Activated B cell treated with CpG ODN at 0.5 μM for 24 hours (primary cell): ENCODE results near the gene KTN1. TPM values are rescaled to one million over a fixed set of nuclear protein-coding genes. Genes with fewer than 3 reads are reported as not detected.
A peak's percentile ranks its signal among the peaks of the same experiment; 100 is the strongest.

Experiments used
- ATAC-seq: fragments of 200-7000 bp; cut with Tn5 transposase; one replicate; pipeline ENCODE4 v1.10.0; 2021; ENCODE audit warnings: low read depth, mild to moderate bottlenecking, moderate library complexity
- CTCF ChIA-PET: fragments of 350-600 bp; sonication (Branson Sonifier 250); formaldehyde crosslinking; loops from one replicate; lab custom pipeline; 2021; ENCODE audit warnings: antibody characterized with exemption; lab: Charles Lee
- POLR2A ChIA-PET: fragments of 350-600 bp; sonication (Branson Sonifier 250); formaldehyde crosslinking; loops from one replicate; lab custom pipeline; 2021; ENCODE audit warnings: antibody characterized with exemption; lab: Charles Lee
- DNase-seq: peaks from one replicate; pipeline ENCODE4 v3.0.0; 2022
- H3K27ac Mint-ChIP-seq: one replicate; pipeline ENCODE4 v1.8.0; 2020; ENCODE audit warnings: mixed read lengths
- H3K27me3 Mint-ChIP-seq: one replicate; pipeline ENCODE4 v1.8.0; 2021; ENCODE audit warnings: mixed read lengths
- H3K36me3 Mint-ChIP-seq: one replicate; pipeline ENCODE4 v1.8.0; 2021; ENCODE audit warnings: low read depth, mixed read lengths
- H3K4me1 Mint-ChIP-seq: one replicate; pipeline ENCODE4 v1.8.0; 2021; ENCODE audit warnings: mixed read lengths
- H3K4me3 Mint-ChIP-seq: one replicate; pipeline ENCODE4 v1.8.0; 2020; ENCODE audit warnings: mild to moderate bottlenecking, mixed read lengths
- H3K9me3 Mint-ChIP-seq: one replicate; pipeline ENCODE4 v1.8.0; 2020; ENCODE audit warnings: mixed read lengths
- intact Hi-C: fragments of 100-400 bp; cut with micrococcal nuclease; formaldehyde crosslinking; loops from one replicate; pipeline ENCODE4 v1.15.1; 2024
- total RNA-seq: library from RNA; stranded (reverse); gene quantifications from 2 replicates; pipeline ENCODE4 v1.2.3, GENCODE V29; 2022
- TF ChIP-seq, protein P1 (sequence below): fragments of 200-600 bp; IDR thresholded peaks from one replicate; pipeline ENCODE4 v1.8.0; 2022; ENCODE audit warnings: antibody characterized with exemption, mild to moderate bottlenecking

Gene KTN1
- total RNA-seq, 1 donor from 2014 or later: 116 TPM

DNA sequence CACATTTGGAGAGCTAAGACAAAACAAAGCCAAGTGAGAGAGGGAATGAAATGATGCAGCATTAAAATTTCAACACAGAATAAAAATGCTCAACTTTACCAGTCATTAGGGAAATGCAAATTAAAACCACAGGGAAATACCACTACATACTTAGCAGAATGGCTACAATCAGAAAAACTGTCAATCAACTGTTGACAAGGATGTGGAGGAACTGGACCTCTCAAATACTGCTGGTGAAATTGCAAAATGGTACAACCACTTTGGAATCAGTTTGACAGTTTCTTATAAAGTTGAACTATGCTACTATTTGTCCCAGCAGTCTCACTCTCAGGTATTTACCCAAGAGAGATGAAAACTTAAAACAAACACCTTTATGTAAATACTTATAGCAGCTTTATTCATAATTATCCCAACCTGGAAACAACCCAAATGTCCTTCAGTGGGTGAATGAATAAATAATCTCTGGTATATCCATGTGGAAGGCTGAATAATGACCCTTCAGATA lies 43.8 kb upstream of the KTN1 start:
- no peak overlapping the region for H3K27ac Mint-ChIP-seq
- no peak for DNase-seq
- ChIA-PET POLR2A (no interaction called here), CTCF (no interaction called here)
- H3K9me3 Mint-ChIP-seq: peaks cover 10% of the 10 kb centered on the region
- H3K4me1 Mint-ChIP-seq: no peaks in the 10 kb centered on the region
- intact Hi-C loops: no loop called here
- no peaks in the 10 kb centered on the region for H3K36me3 Mint-ChIP-seq
- H3K4me3 Mint-ChIP-seq: no peak overlapping the region
- TF ChIP-seq, protein P1, sequence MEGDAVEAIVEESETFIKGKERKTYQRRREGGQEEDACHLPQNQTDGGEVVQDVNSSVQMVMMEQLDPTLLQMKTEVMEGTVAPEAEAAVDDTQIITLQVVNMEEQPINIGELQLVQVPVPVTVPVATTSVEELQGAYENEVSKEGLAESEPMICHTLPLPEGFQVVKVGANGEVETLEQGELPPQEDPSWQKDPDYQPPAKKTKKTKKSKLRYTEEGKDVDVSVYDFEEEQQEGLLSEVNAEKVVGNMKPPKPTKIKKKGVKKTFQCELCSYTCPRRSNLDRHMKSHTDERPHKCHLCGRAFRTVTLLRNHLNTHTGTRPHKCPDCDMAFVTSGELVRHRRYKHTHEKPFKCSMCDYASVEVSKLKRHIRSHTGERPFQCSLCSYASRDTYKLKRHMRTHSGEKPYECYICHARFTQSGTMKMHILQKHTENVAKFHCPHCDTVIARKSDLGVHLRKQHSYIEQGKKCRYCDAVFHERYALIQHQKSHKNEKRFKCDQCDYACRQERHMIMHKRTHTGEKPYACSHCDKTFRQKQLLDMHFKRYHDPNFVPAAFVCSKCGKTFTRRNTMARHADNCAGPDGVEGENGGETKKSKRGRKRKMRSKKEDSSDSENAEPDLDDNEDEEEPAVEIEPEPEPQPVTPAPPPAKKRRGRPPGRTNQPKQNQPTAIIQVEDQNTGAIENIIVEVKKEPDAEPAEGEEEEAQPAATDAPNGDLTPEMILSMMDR: no peak
- H3K27me3 Mint-ChIP-seq: no peaks in the 10 kb centered on the region
- ATAC-seq: no peak

DNA sequence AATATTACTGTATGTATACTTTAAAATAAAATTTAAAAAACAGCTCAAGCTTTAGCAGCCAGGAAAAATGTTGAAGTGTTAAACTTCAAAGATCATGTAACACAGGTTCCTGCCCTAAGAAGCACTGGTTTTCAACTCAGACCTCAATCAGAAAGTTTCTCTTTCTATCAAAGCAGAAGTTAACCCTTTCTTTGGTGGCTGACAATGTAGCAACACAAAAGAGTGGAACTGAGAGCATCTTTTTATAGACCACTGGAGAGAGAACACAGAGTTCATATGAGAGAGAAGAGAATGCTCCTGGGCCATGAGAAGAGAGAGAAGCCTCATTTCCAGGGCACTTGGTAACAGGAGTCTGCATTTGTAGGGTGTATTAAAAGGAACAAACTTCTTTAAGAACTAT lies 42.2 kb upstream of the KTN1 start:
- Mint-ChIP-seq H3K4me3 (no peak overlapping the region), H3K36me3 (no peaks in the 10 kb centered on the region), H3K9me3 (peaks cover 10% of the 10 kb centered on the region), H3K4me1 (no peaks in the 10 kb centered on the region), H3K27me3 (no peaks in the 10 kb centered on the region), H3K27ac (no peak overlapping the region)
- POLR2A ChIA-PET: no interaction called here
- DNase-seq (no peak), ATAC-seq (no peak)
- CTCF ChIA-PET: no interaction called here
- intact Hi-C loops: no loop called here
- TF ChIP-seq, protein P1: no peak

DNA sequence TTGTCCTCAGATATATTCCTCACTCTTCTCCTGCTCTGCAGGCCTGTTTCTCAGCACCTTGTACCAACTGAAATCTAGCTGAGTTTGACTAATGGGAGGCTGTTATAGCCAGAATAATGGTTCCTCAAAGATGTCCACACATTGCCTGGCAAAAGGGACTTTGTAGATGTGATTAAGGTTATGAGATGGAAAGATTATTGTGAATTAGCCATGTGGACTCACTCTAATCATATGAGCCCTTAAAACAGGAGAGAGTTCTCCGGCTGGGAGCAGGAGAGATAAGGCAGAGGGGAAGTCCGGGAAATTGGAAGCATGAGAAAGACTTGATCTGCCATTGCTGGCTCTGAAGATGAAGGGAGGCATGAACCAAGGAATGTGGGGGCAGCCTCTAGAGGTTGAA lies 40.0 kb upstream of the KTN1 start:
- H3K4me1 Mint-ChIP-seq: no peaks in the 10 kb centered on the region
- H3K36me3 Mint-ChIP-seq: no peaks in the 10 kb centered on the region
- POLR2A ChIA-PET: no interaction called here
- H3K27me3 Mint-ChIP-seq: no peaks in the 10 kb centered on the region
- H3K9me3 Mint-ChIP-seq: peaks cover 10% of the 10 kb centered on the region
- CTCF ChIA-PET: no interaction called here
- TF ChIP-seq, protein P1: no peak
- no peak for ATAC-seq
- intact Hi-C loops: no loop called here
- no peak overlapping the region for H3K4me3 Mint-ChIP-seq
- no peak for DNase-seq
- H3K27ac Mint-ChIP-seq: no peak overlapping the region

DNA sequence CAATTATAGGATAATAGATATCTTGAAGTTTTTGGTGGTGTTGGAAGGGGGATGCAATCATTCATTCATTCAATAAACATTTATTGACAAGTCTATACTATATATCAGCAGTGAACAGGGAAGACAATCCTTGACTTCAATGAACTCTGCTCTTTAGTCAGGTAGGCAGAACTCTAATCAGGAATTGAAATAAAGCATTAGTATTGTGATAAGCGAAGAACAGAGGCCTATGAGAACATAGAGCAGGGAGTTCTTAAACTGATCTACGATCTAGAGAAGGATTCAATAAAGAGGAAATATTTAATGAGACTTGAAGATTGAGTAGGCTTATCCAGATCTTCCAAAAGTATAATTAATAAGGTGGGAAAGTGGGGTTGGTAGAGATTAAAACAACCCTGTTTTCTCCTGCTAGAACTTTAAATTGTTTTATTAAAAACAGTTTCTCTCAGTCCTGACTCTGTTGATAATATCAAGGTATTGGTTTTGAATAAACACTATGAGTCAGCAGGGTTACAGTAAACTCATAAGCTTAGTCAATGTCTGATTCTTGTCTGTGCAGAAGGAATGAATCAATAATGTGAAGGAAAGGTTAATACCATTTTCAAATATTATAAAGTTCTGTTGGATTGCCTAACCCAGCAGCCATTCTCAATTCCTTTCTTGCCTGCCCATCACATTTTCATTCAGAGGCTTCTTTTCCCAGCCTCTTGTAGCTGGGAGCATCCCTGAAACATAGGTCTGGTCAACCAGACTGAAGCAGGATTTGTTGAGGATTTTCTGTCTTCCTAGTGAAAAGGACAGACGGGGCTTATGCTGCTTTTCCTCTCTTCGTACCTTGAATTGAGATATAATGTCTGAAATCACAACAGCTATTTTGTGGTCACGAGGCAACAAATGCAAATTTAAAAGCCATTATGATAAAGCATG lies 38.9 kb upstream of the KTN1 start:
- ATAC-seq (no peak), DNase-seq (no peak)
- no peaks in the 10 kb centered on the region for H3K27me3 Mint-ChIP-seq
- H3K4me1 Mint-ChIP-seq: peaks cover 5% of the 10 kb centered on the region
- POLR2A ChIA-PET: no interaction called here
- H3K27ac Mint-ChIP-seq: no peak overlapping the region
- no peaks in the 10 kb centered on the region for H3K36me3 Mint-ChIP-seq
- intact Hi-C loops: no loop called here
- H3K4me3 Mint-ChIP-seq: no peak overlapping the region
- H3K9me3 Mint-ChIP-seq: peaks cover 9% of the 10 kb centered on the region
- CTCF ChIA-PET: no interaction called here
- TF ChIP-seq, protein P1: no peak

DNA sequence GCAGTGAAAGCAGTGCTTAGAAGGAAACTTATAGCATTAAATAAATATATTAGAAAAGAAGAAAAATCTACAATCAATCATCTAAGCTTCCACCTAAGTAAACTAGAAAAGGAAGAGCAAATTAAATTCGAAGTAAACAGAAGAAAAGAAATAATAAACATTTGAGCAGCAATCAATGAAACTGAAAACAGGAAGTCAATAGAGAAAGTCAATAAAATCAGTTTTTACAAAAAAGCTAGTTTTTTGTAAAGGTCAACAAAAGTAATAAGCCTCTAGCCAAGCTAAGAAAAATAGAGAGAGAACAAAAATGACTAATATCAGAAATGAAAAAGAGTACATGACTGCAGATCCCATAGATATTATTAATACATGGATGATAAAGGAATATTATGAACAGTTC lies 34.2 kb upstream of the KTN1 start:
- Mint-ChIP-seq H3K4me3 (no peak overlapping the region), H3K36me3 (no peaks in the 10 kb centered on the region), H3K27ac (peak overlapping the region; percentile 46), H3K9me3 (no peaks in the 10 kb centered on the region), H3K27me3 (no peaks in the 10 kb centered on the region), H3K4me1 (peaks cover 12% of the 10 kb centered on the region)
- ChIA-PET POLR2A (no interaction called here), CTCF (no interaction called here)
- ATAC-seq: no peak
- TF ChIP-seq, protein P1: no peak
- intact Hi-C loops: no loop called here
- no peak for DNase-seq
